HG02798 (cell line): ENCODE data around the gene HDAC4.

Experiments used
- ATAC-seq: cut with Tn5 transposase; IDR thresholded peaks from one replicate; pipeline ENCODE4 v1.9.1; 2021; ENCODE audit warnings: mild to moderate bottlenecking; ENCODE audit not compliant: unreplicated experiment, poor library complexity

HDAC4 gene

GRCh38 chr2:239213643-239214101 is 187.1 kb downstream of the HDAC4 start:
- no peak for ATAC-seq

GRCh38 chr2:239212929-239213642 is 187.7 kb downstream of the HDAC4 start:
- no peak for ATAC-seq

- ATAC-seq: no peak
Measured at GRCh38 chr2:239212121-239212928, 188.5 kb downstream of the HDAC4 start.

GRCh38 chr2:239211396-239212094 is 189.3 kb downstream of the HDAC4 start:
- no peak for ATAC-seq

- no peak for ATAC-seq
Measured at GRCh38 chr2:239209783-239210182, 191.0 kb downstream of the HDAC4 start.

GRCh38 chr2:239208465-239209180 is 192.2 kb downstream of the HDAC4 start:
- ATAC-seq: no peak

- no peak for ATAC-seq
Measured at GRCh38 chr2:239206851-239207250, 194.0 kb downstream of the HDAC4 start.

- ATAC-seq: no peak
Measured at GRCh38 chr2:239206042-239206441, 194.8 kb downstream of the HDAC4 start.

GRCh38 chr2:239204876-239205468 is 195.8 kb downstream of the HDAC4 start:
- ATAC-seq: no peak

- ATAC-seq: no peak
Measured at GRCh38 chr2:239204136-239204875, 196.5 kb downstream of the HDAC4 start.

- no peak for ATAC-seq
Measured at GRCh38 chr2:239203443-239204135, 197.2 kb downstream of the HDAC4 start.

GRCh38 chr2:239202836-239203235 is 198.0 kb downstream of the HDAC4 start:
- no peak for ATAC-seq

- ATAC-seq: no peak
Measured at GRCh38 chr2:239202343-239202742, 198.5 kb downstream of the HDAC4 start.

- no peak for ATAC-seq
Measured at GRCh38 chr2:239201884-239202283, 198.9 kb downstream of the HDAC4 start.

- ATAC-seq: no peak
Measured at GRCh38 chr2:239201531-239201876, 199.3 kb downstream of the HDAC4 start.

- ATAC-seq: no peak
Measured at GRCh38 chr2:239200646-239201530, 199.9 kb downstream of the HDAC4 start.

- ATAC-seq: no peak
Measured at GRCh38 chr2:239199041-239199768, 201.6 kb downstream of the HDAC4 start.
